CD14-positive monocyte (primary cell): ENCODE results near the gene MVP. TPM values are rescaled to one million over a fixed set of nuclear protein-coding genes. Genes with fewer than 3 reads are reported as not detected.
"Not testable (repeated sequence)": the region's sequence is repeated elsewhere in the genome, so short reads cannot be mapped to it uniquely, and the experiment has no call there.

ENCODE experiments used
- DNase-seq, 3 donors: peaks; one replicate each; pipeline ENCODE4 v3.0.0-alpha.2; 2011 to 2022
- H2AFZ ChIP-seq: 2 replicates; pipeline ENCODE4 v1.6.0; 2012; ENCODE audit warnings: mild to moderate bottlenecking, low read depth, low read length, inconsistent platforms; ENCODE audit not compliant: insufficient read depth, poor library complexity, severe bottlenecking
- H3K27ac ChIP-seq, 2 donors: 1 replicate in 1 of 2; 2 replicates in 1 of 2; pipeline ENCODE4 v1.5.1; 2012 to 2013; ENCODE audit warnings: low read length in 2 of 2, control low read depth in 1 of 2, inconsistent platforms in 1 of 2, low read depth in 1 of 2, mild to moderate bottlenecking in 1 of 2
- H3K27me3 ChIP-seq, 2 donors: one replicate each; pipeline versions ENCODE4 v1.6.0 to v1.6.1; 2011 to 2013; ENCODE audit warnings: low read length in 2 of 2; ENCODE audit not compliant: control insufficient read depth in 2 of 2, insufficient read depth in 2 of 2
- H3K36me3 ChIP-seq, 2 donors: replicated peaks in 1 of 2; 1 replicate in 1 of 2; 2 replicates in 1 of 2; pipeline versions ENCODE4 v1.5.1 to v1.6.1; 2012 to 2013; ENCODE audit warnings: low read length in 2 of 2, control low read depth in 1 of 2, inconsistent platforms in 1 of 2, mild to moderate bottlenecking in 1 of 2; ENCODE audit not compliant: insufficient read depth in 2 of 2, control insufficient read depth in 1 of 2
- H3K4me1 ChIP-seq, 2 donors: 1 replicate in 1 of 2; 2 replicates in 1 of 2; pipeline versions ENCODE4 v1.5.1 to v1.6.1; 2012 to 2013; ENCODE audit warnings: low read length in 2 of 2, control low read depth in 1 of 2, inconsistent platforms in 1 of 2, mild to moderate bottlenecking in 1 of 2, moderate library complexity in 1 of 2; ENCODE audit not compliant: insufficient read depth in 2 of 2, control insufficient read depth in 1 of 2
- H3K4me2 ChIP-seq: replicated peaks from 2 replicates; pipeline ENCODE3; 2012; ENCODE audit warnings: low read length, moderate library complexity, mild to moderate bottlenecking; ENCODE audit not compliant: poor library complexity, severe bottlenecking; ENCODE audit errors: extremely low read depth
- H3K4me3 ChIP-seq, 3 experiments: fragments of 200-600 bp in 1 of 3; sonication (generic) in 1 of 3; replicated peaks in 1 of 3; 1 replicate in 2 of 3; 2 replicates in 1 of 3; pipeline ENCODE4 v1.5.1; 2011 to 2013; ENCODE audit warnings: low read length in 3 of 3, mild to moderate bottlenecking in 3 of 3, control low read depth in 2 of 3, low read depth in 2 of 3, inconsistent platforms in 1 of 3, moderate library complexity in 1 of 3
- H3K79me2 ChIP-seq: 2 replicates; pipeline ENCODE4 v1.6.0; 2012; ENCODE audit warnings: mild to moderate bottlenecking, control low read depth, inconsistent platforms, low read length, moderate library complexity; ENCODE audit not compliant: insufficient read depth
- H3K9ac ChIP-seq: 2 replicates; pipeline ENCODE4 v1.6.0; 2017; ENCODE audit warnings: low read length, mild to moderate bottlenecking; ENCODE audit not compliant: insufficient read depth, poor library complexity, severe bottlenecking
- H3K9me3 ChIP-seq, 2 donors: replicated peaks in 1 of 2; 1 replicate in 1 of 2; 2 replicates in 1 of 2; pipeline versions ENCODE4 v1.5.1 to v1.6.1; 2012 to 2013; ENCODE audit warnings: low read length in 2 of 2, control low read depth in 1 of 2; ENCODE audit not compliant: control insufficient read depth in 1 of 2, insufficient read depth in 1 of 2
- H4K20me1 ChIP-seq: 2 replicates; pipeline ENCODE4 v1.6.0; 2012; ENCODE audit warnings: mild to moderate bottlenecking, low read length, control low read depth, moderate library complexity; ENCODE audit not compliant: insufficient read depth
- H3K27ac Mint-ChIP-seq, 7 donors: one replicate each; pipeline ENCODE4 v1.8.0; 2020; ENCODE audit warnings: mild to moderate bottlenecking in 7 of 7, mixed read lengths in 7 of 7, moderate library complexity in 6 of 7, inconsistent platforms in 2 of 7
- H3K27me3 Mint-ChIP-seq, 3 donors: one replicate each; pipeline ENCODE4 v1.8.0; 2021 to 2022; ENCODE audit warnings: low read depth in 3 of 3, mild to moderate bottlenecking in 3 of 3, mixed read lengths in 3 of 3, moderate library complexity in 3 of 3, inconsistent platforms in 1 of 3
- H3K36me3 Mint-ChIP-seq, 2 donors: one replicate each; pipeline ENCODE4 v1.8.0; 2020; ENCODE audit warnings: mixed read lengths in 2 of 2, inconsistent platforms in 1 of 2, mild to moderate bottlenecking in 1 of 2
- H3K4me1 Mint-ChIP-seq: one replicate; pipeline ENCODE4 v1.8.0; 2020; ENCODE audit warnings: mild to moderate bottlenecking, mixed read lengths
- H3K4me3 Mint-ChIP-seq, 2 donors: one replicate each; pipeline ENCODE4 v1.8.0; 2020; ENCODE audit warnings: mild to moderate bottlenecking in 2 of 2, mixed read lengths in 2 of 2, moderate library complexity in 1 of 2
- H3K9me3 Mint-ChIP-seq, 7 donors: one replicate each; pipeline ENCODE4 v1.8.0; 2020 to 2022; ENCODE audit warnings: mixed read lengths in 7 of 7, mild to moderate bottlenecking in 6 of 7, moderate library complexity in 6 of 7, inconsistent platforms in 2 of 7
- CTCF ChIP-seq: fragments of 200-600 bp; IDR thresholded peaks from one replicate; pipeline ENCODE4 v1.8.0; 2022; ENCODE audit warnings: antibody characterized with exemption, mild to moderate bottlenecking
- WGBS: methylation state at CpG from one replicate; pipeline ENCODE4 v1.1.5; 2013; ENCODE audit warnings: missing lambda C conversion rate; ENCODE audit not compliant: insufficient coverage; 5-methylcytosine and 5-hydroxymethylcytosine counted together
- intact Hi-C, 2 donors: fragments of 100-400 bp; cut with micrococcal nuclease; formaldehyde crosslinking; loops; one replicate each; pipeline versions ENCODE4 v1.15.0 to v1.15.1; 2023
- polyA plus RNA-seq, 3 donors: library from polyadenylated mRNA; depleted of rRNA in 1 of 3; unstranded in 2 of 3; stranded (reverse) in 1 of 3; fragments of 300-500 nt in 2 of 3; fragments of >200 nt in 1 of 3; fragmentation: Illumina TruSeq in 2 of 3; gene quantifications; 1 replicate in 2 of 3; 2 replicates in 1 of 3; pipeline ENCODE4 v1.2.3, GENCODE V29; 2012 to 2021

The MVP gene
- polyA plus RNA-seq, 3 donors: 146 to 274 (median 185) TPM

- peak overlapping the region; percentile 97 for H2AFZ ChIP-seq
- intact Hi-C loops: loop anchor here in 1 of 2 donors (2.0 kb wide), 2 partner anchors 13 to 45 kb away; no protein-coding TSS in a partner anchor
- H3K4me1 Mint-ChIP-seq: peaks cover 41% of the 10 kb centered on the region
Observed at GRCh38 chr16:29791845-29792807, 28.1 kb upstream of the MVP start.

GRCh38 chr16:29793153-29793552, 27.1 kb upstream of the MVP start:
- peaks cover 14 to 16% of the 10 kb centered on the region in 2 donors for H3K36me3 ChIP-seq
- H3K27me3 Mint-ChIP-seq, H3K9me3 ChIP-seq, H3K9me3 Mint-ChIP-seq, H3K27me3 ChIP-seq, H3K27ac ChIP-seq, H3K4me3 Mint-ChIP-seq, H3K4me2 ChIP-seq, H3K9ac ChIP-seq, H3K4me3 ChIP-seq, H2AFZ ChIP-seq, H4K20me1 ChIP-seq, intact Hi-C loops, DNase-seq: not testable (repeated sequence)
- 95% methylated on average over 16 of the region's 18 CpGs for WGBS
- H3K4me1 Mint-ChIP-seq: peaks cover 41% of the 10 kb centered on the region
- H3K27ac Mint-ChIP-seq: peak overlapping the region in 3 of 7 donors; percentile 3 to 65 (median 25)
- peaks cover 15 to 27% of the 10 kb centered on the region in 2 donors for H3K36me3 Mint-ChIP-seq
- peaks cover 73% of the 10 kb centered on the region for H3K79me2 ChIP-seq
- H3K4me1 ChIP-seq: peaks cover 25 to 33% of the 10 kb centered on the region in 2 donors

More at GRCh38 chr16:29791845-29792807, 28.1 kb upstream of the MVP start:
- H3K36me3 Mint-ChIP-seq: peaks cover 6 to 19% of the 10 kb centered on the region in 2 donors
- H3K27ac Mint-ChIP-seq: peak overlapping the region in 3 of 7 donors; percentile 21 to 89 (median 30)
- peaks cover 66% of the 10 kb centered on the region for H3K79me2 ChIP-seq
- H3K27ac ChIP-seq: peak overlapping the region in 1 of 2 donors; percentile 74
- TF ChIP-seq CTCF: no peak
- peaks cover 25 to 33% of the 10 kb centered on the region in 2 donors for H3K4me1 ChIP-seq
- DNase-seq: no peak
- H3K36me3 ChIP-seq: peaks cover 6% of the 10 kb centered on the region in 2 donors
- H3K4me3 ChIP-seq: peak overlapping the region in 1 of 3 experiments; percentile 97
- peaks cover 0 to 1% (median 0%) of the 10 kb centered on the region in 3 donors for H3K27me3 Mint-ChIP-seq
- WGBS: 87% methylated on average over 5 of the region's 9 CpGs
- H3K9ac ChIP-seq: no peak overlapping the region
- H3K9me3 Mint-ChIP-seq: peaks cover 0 to 2% (median 0%) of the 10 kb centered on the region in 7 donors
- H3K4me2 ChIP-seq: peak overlapping the region; percentile 91
- H3K27me3 ChIP-seq: no peaks in the 10 kb centered on the region
- H4K20me1 ChIP-seq: no peaks in the 10 kb centered on the region
- H3K9me3 ChIP-seq: no peaks in the 10 kb centered on the region
- no peak overlapping the region for H3K4me3 Mint-ChIP-seq
